WTC11 (cell line): ENCODE results near the gene KCNE4.

ENCODE experiments used
- CREB1 ChIP-seq: sonication (generic); formaldehyde crosslinking; IDR thresholded peaks from 2 replicates; pipeline ENCODE4 v1.8.0; 2023; ENCODE audit warnings: mild to moderate bottlenecking, missing genetic modification reagents
- CTCF ChIP-seq: fragments of 200-600 bp; IDR thresholded peaks from 2 replicates; pipeline ENCODE4 v1.8.0; 2022; ENCODE audit warnings: antibody characterized with exemption
- FOXP4 ChIP-seq: sonication (generic); formaldehyde crosslinking; IDR thresholded peaks from 2 replicates; pipeline ENCODE4 v1.8.0; 2022; ENCODE audit warnings: mild to moderate bottlenecking, missing genetic modification reagents
- HMGA2 ChIP-seq: fragments of 250-450 bp; sonication (Bioruptor Pico); IDR thresholded peaks from 2 replicates; pipeline ENCODE4 v1.4.0; 2021; ENCODE audit warnings: mild to moderate bottlenecking, moderate library complexity
- IRF1 ChIP-seq: sonication (generic); formaldehyde crosslinking; IDR thresholded peaks from 2 replicates; pipeline ENCODE4 v1.8.0; 2023; ENCODE audit warnings: missing genetic modification reagents
- JUN ChIP-seq: sonication (generic); formaldehyde crosslinking; IDR thresholded peaks from 2 replicates; pipeline ENCODE4 v1.8.0; 2023; ENCODE audit warnings: mild to moderate bottlenecking, missing genetic modification reagents
- NR1H2 ChIP-seq: sonication (generic); formaldehyde crosslinking; IDR thresholded peaks from 2 replicates; pipeline ENCODE4 v1.9.0; 2021; ENCODE audit warnings: mild to moderate bottlenecking, moderate library complexity, missing genetic modification reagents
- TCF7 ChIP-seq: sonication (generic); formaldehyde crosslinking; IDR thresholded peaks from 2 replicates; pipeline ENCODE4 v1.8.0; 2022; ENCODE audit warnings: mild to moderate bottlenecking, low read depth, missing genetic modification reagents, moderate library complexity
- ZBTB21 ChIP-seq: sonication (generic); formaldehyde crosslinking; IDR thresholded peaks from 2 replicates; pipeline ENCODE4 v1.8.1; 2023; ENCODE audit warnings: mild to moderate bottlenecking, missing genetic modification reagents, borderline replicate concordance
- TF ChIP-seq, protein P1 (sequence below): sonication (generic); formaldehyde crosslinking; IDR thresholded peaks from 2 replicates; pipeline ENCODE4 v1.8.0; 2022; ENCODE audit warnings: mild to moderate bottlenecking, missing genetic modification reagents
- TF ChIP-seq, protein P2 (sequence below): sonication (generic); formaldehyde crosslinking; IDR thresholded peaks from 2 replicates; pipeline ENCODE4 v1.8.0; 2023; ENCODE audit warnings: mild to moderate bottlenecking, missing genetic modification reagents
- TF ChIP-seq, protein P3 (sequence below): sonication (generic); formaldehyde crosslinking; IDR thresholded peaks from 2 replicates; pipeline ENCODE4 v1.8.1; 2023; ENCODE audit warnings: mild to moderate bottlenecking, missing genetic modification reagents, moderate library complexity
- TF ChIP-seq, protein P4 (sequence below): sonication (generic); formaldehyde crosslinking; IDR thresholded peaks from 2 replicates; pipeline ENCODE4 v1.8.1; 2022; ENCODE audit warnings: mild to moderate bottlenecking, moderate library complexity, missing genetic modification reagents

GRCh38 chr2:223042284-223042683 lies 9.7 kb upstream of the KCNE4 start:
- TF ChIP-seq CREB1 (no peak), JUN (CRISPR knock-in tag) (no peak), ZBTB21 (no peak), CTCF (no peak), NR1H2 (CRISPR knock-in tag) (no peak), FOXP4 (CRISPR knock-in tag) (no peak), TCF7 (CRISPR knock-in tag) (no peak), HMGA2 (no peak), IRF1 (no peak)
- TF ChIP-seq, protein P1, sequence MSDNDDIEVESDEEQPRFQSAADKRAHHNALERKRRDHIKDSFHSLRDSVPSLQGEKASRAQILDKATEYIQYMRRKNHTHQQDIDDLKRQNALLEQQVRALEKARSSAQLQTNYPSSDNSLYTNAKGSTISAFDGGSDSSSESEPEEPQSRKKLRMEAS (CRISPR knock-in tag), result no peak
- TF ChIP-seq, protein P2, sequence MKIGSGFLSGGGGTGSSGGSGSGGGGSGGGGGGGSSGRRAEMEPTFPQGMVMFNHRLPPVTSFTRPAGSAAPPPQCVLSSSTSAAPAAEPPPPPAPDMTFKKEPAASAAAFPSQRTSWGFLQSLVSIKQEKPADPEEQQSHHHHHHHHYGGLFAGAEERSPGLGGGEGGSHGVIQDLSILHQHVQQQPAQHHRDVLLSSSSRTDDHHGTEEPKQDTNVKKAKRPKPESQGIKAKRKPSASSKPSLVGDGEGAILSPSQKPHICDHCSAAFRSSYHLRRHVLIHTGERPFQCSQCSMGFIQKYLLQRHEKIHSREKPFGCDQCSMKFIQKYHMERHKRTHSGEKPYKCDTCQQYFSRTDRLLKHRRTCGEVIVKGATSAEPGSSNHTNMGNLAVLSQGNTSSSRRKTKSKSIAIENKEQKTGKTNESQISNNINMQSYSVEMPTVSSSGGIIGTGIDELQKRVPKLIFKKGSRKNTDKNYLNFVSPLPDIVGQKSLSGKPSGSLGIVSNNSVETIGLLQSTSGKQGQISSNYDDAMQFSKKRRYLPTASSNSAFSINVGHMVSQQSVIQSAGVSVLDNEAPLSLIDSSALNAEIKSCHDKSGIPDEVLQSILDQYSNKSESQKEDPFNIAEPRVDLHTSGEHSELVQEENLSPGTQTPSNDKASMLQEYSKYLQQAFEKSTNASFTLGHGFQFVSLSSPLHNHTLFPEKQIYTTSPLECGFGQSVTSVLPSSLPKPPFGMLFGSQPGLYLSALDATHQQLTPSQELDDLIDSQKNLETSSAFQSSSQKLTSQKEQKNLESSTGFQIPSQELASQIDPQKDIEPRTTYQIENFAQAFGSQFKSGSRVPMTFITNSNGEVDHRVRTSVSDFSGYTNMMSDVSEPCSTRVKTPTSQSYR (CRISPR knock-in tag), result no peak
- TF ChIP-seq, protein P3, sequence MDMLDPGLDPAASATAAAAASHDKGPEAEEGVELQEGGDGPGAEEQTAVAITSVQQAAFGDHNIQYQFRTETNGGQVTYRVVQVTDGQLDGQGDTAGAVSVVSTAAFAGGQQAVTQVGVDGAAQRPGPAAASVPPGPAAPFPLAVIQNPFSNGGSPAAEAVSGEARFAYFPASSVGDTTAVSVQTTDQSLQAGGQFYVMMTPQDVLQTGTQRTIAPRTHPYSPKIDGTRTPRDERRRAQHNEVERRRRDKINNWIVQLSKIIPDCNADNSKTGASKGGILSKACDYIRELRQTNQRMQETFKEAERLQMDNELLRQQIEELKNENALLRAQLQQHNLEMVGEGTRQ (CRISPR knock-in tag), result no peak
- TF ChIP-seq, protein P4, sequence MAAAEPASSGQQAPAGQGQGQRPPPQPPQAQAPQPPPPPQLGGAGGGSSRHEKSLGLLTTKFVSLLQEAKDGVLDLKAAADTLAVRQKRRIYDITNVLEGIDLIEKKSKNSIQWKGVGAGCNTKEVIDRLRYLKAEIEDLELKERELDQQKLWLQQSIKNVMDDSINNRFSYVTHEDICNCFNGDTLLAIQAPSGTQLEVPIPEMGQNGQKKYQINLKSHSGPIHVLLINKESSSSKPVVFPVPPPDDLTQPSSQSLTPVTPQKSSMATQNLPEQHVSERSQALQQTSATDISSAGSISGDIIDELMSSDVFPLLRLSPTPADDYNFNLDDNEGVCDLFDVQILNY (CRISPR knock-in tag), result no peak
